Thymus (tissue), 11 donors: ENCODE measurements around the gene MRI1. TPM values are rescaled to one million over a fixed set of nuclear protein-coding genes. Genes with fewer than 3 reads are reported as not detected.

ENCODE experiments used
- DNase-seq, 9 donors: peaks; one replicate each; pipeline ENCODE4 v3.0.0-alpha.2; 2013; ENCODE audit warnings: low spot score in 9 of 9, low read depth in 6 of 9, missing footprints in 1 of 9
- H3K27ac ChIP-seq, 2 donors: one replicate each; pipeline ENCODE4 v1.5.1; 2013; ENCODE audit warnings: control low read depth in 1 of 2, low read depth in 1 of 2, low read length in 1 of 2, mild to moderate bottlenecking in 1 of 2, moderate library complexity in 1 of 2
- H3K27me3 ChIP-seq, 2 donors: one replicate each; pipeline ENCODE4 v1.5.1; 2013; ENCODE audit warnings: low read length in 1 of 2; ENCODE audit not compliant: control insufficient read depth in 2 of 2, insufficient read depth in 1 of 2
- H3K36me3 ChIP-seq, 2 donors: one replicate each; pipeline ENCODE4 v1.5.1; 2013; ENCODE audit warnings: low read length in 1 of 2, mild to moderate bottlenecking in 1 of 2, moderate library complexity in 1 of 2; ENCODE audit not compliant: control insufficient read depth in 2 of 2, insufficient read depth in 2 of 2
- H3K4me1 ChIP-seq, 2 donors: one replicate each; pipeline ENCODE4 v1.5.1; 2013; ENCODE audit warnings: low read length in 2 of 2; ENCODE audit not compliant: control insufficient read depth in 2 of 2, insufficient read depth in 2 of 2
- H3K4me3 ChIP-seq, 2 donors: one replicate each; pipeline ENCODE4 v1.5.1; 2013; ENCODE audit warnings: low read length in 2 of 2, control low read depth in 1 of 2, mild to moderate bottlenecking in 1 of 2
- H3K9me3 ChIP-seq, 2 donors: one replicate each; pipeline ENCODE4 v1.5.1; 2013; ENCODE audit warnings: low read length in 1 of 2, mild to moderate bottlenecking in 1 of 2; ENCODE audit not compliant: control insufficient read depth in 2 of 2, insufficient read depth in 1 of 2
- WGBS: extraction: QIAGEN DNeasy Blood & Tissue Kit; methylation state at CpG from one replicate; pipeline ENCODE4 v1.1.7; 2013; 5-methylcytosine and 5-hydroxymethylcytosine counted together
- polyA plus RNA-seq: library from polyadenylated mRNA; stranded (reverse); fragments of 200-250 nt; gene quantifications from one replicate; pipeline ENCODE4 v1.2.3, GENCODE V29; 2013
- total RNA-seq: library from RNA; stranded (reverse); fragments of 120-200 nt; gene quantifications from one replicate; pipeline ENCODE4 v1.2.4, GENCODE V29; 2013
- donor health status: healthy.

The MRI1 gene
- total and polyA plus RNA-seq, 2 donors, result 30.2 to 36.3 TPM

DNA sequence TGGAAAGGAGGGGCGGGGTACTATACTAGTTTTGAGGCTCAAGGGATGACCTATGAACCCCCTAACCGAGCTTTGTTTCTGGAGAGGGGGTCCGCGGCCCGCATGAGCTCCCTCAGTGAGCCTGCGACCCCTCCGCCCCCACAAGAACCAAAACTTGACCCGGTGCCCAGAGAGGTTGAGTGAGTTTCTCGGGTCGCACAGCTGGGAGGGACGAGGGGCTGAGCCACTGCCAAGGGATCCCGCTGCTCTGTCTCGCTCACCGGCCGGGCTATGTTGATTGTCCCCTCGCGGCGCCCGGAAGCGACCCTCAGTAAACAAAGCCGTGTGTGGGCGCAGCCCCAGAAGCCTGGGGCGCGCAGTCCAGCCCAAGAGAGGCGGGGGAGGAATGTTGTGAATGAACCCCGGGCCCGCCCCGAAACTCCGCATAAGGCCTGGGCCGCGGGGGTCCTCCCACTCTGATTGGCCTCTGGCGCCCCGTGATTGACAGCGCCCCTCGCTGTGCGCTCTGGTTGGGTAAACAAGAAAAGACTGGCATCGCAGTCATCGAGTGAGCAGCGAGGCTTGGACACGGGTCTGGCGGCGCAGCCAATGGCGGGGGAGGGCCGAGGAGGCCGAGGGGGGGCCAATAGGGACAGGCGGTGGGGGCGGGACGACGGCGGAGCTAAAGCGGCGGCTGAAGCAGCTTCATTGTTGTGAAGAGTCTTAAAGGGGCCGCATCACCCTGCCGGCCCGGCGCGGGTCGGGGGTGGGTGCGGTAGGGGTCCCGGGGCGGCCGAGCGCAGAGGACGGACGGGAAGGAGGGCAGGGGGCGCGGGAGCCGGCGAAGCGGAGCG lies 30.7 kb downstream of the MRI1 start, which contains the start of gene ZSWIM4:
Gene ZSWIM4 (plus strand): TSS at position 687 of the 833 bp plus-strand sequence. CDS start 206 bp downstream, outside the sequence.
- no peaks in the 10 kb centered on the region for H3K9me3 ChIP-seq
- no peaks in the 10 kb centered on the region for H3K27me3 ChIP-seq
- 1% methylated on average over 71 of the region's 71 CpGs for WGBS
- peak within 1 kb of the TSS; percentile 55 to 87 for H3K27ac ChIP-seq
- H3K4me3 ChIP-seq, result peak within 1 kb of the TSS; percentile 71 to 97
- peak; percentile 92 to 99 (median 96) for DNase-seq
- peaks cover 3% of the 10 kb centered on the region in 2 donors for H3K36me3 ChIP-seq
- H3K4me1 ChIP-seq, result peaks cover 13 to 28% of the 10 kb centered on the region in 2 donors

GRCh38 chr19:13795595-13796300 lies 31.4 kb downstream of the MRI1 start:
- Histone ChIP-seq H3K4me1 (peaks cover 13 to 25% of the 10 kb centered on the region in 2 donors), H3K9me3 (no peaks in the 10 kb centered on the region), H3K36me3 (peaks cover 6% of the 10 kb centered on the region in 2 donors), H3K4me3 (peak overlapping the region; percentile 71 to 97), H3K27ac (peak overlapping the region; percentile 33 to 87), H3K27me3 (no peaks in the 10 kb centered on the region)
- peak in 1 of 9 donors; percentile 48 for DNase-seq
- 2% methylated on average over 42 of the region's 42 CpGs for WGBS

GRCh38 chr19:13796301-13797057 lies 32.2 kb downstream of the MRI1 start:
- Histone ChIP-seq H3K27me3 (no peaks in the 10 kb centered on the region), H3K9me3 (no peaks in the 10 kb centered on the region), H3K36me3 (peaks cover 6 to 13% of the 10 kb centered on the region in 2 donors), H3K4me3 (peak overlapping the region; percentile 71 to 97), H3K27ac (peak overlapping the region; percentile 31 to 44), H3K4me1 (peaks cover 13 to 25% of the 10 kb centered on the region in 2 donors)
- peak in 1 of 9 donors; percentile 57 for DNase-seq
- WGBS, result 22% methylated on average over 12 of the region's 12 CpGs

GRCh38 chr19:13797058-13797440 lies 32.7 kb downstream of the MRI1 start:
- DNase-seq, result no peak
- 90% methylated on average over 4 of the region's 4 CpGs for WGBS
- peaks cover 13 to 25% of the 10 kb centered on the region in 2 donors for H3K4me1 ChIP-seq
- H3K27me3 ChIP-seq, result no peaks in the 10 kb centered on the region
- H3K27ac ChIP-seq, result peak overlapping the region in 1 of 2 donors; percentile 44
- no peak overlapping the region for H3K4me3 ChIP-seq
- H3K36me3 ChIP-seq, result peaks cover 6 to 13% of the 10 kb centered on the region in 2 donors
- no peaks in the 10 kb centered on the region for H3K9me3 ChIP-seq

DNA sequence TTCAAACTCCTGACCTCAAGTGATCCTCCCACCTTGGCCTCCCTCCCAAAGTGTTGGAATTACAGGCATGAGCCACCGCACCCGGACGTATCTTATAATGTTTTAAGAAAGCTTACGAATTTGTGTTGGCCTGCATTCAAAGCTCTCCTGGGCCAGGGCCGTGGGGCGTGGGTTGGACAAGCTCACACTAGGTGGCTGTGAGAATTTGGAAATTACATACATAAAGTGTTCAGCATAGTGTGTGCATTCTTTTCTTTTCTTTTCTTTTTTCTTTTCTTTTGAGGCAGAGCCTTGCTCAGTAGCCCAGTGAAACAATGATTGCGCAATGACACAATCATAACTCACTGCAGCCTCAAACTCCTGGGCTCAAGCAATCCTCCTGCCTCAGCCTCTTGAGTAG lies 33.5 kb downstream of the MRI1 start:
- 93% methylated on average over 7 of the region's 7 CpGs for WGBS
- no peak for DNase-seq
- peaks cover 6 to 17% of the 10 kb centered on the region in 2 donors for H3K36me3 ChIP-seq
- H3K27ac ChIP-seq, result peak overlapping the region in 1 of 2 donors; percentile 42
- no peaks in the 10 kb centered on the region for H3K27me3 ChIP-seq
- no peaks in the 10 kb centered on the region for H3K9me3 ChIP-seq
- no peak overlapping the region for H3K4me3 ChIP-seq
- H3K4me1 ChIP-seq, result peaks cover 13 to 25% of the 10 kb centered on the region in 2 donors

GRCh38 chr19:13799669-13800068 lies 35.3 kb downstream of the MRI1 start:
- Histone ChIP-seq H3K27ac (no peak overlapping the region), H3K9me3 (no peaks in the 10 kb centered on the region), H3K36me3 (peaks cover 11 to 24% of the 10 kb centered on the region in 2 donors), H3K4me1 (peaks cover 9 to 21% of the 10 kb centered on the region in 2 donors), H3K4me3 (no peak overlapping the region), H3K27me3 (no peaks in the 10 kb centered on the region)
- DNase-seq, result no peak
- 98% methylated on average over 22 of the region's 22 CpGs for WGBS

DNA sequence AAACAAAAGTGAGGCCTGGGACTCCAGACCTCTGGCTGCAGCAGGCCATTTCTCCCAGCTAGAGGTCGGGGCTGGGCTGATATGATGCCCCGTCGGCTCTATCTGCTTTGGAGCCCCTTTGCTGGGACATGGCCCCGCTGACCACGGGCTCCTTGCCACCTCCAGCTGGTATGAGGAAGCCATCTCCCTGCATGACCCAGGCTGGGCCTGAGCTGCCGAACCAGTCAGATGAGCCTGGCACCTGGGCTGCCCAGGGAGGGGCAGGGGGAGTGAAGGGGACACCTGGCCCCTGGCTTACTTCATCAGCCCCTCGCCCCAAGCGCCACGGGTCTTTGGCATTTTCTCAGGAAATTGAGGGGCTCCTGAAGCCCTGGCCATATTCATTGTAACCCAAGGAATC lies 38.7 kb downstream of the MRI1 start:
- 95% methylated on average over 9 of the region's 9 CpGs for WGBS
- H3K27ac ChIP-seq, result no peak overlapping the region

GRCh38 chr19:13804830-13805683 lies 40.7 kb downstream of the MRI1 start:
- Histone ChIP-seq H3K27me3 (no peaks in the 10 kb centered on the region), H3K36me3 (peaks cover 24 to 53% of the 10 kb centered on the region in 2 donors), H3K27ac (no peak overlapping the region), H3K4me1 (no peaks in the 10 kb centered on the region), H3K9me3 (no peaks in the 10 kb centered on the region), H3K4me3 (no peak overlapping the region)
- DNase-seq, result no peak
- WGBS, result 92% methylated on average over 35 of the region's 35 CpGs

More for the DNA sequence above, 38.7 kb downstream of the MRI1 start:
- Histone ChIP-seq H3K4me1 (no peaks in the 10 kb centered on the region), H3K4me3 (no peak overlapping the region), H3K27me3 (no peaks in the 10 kb centered on the region), H3K9me3 (no peaks in the 10 kb centered on the region), H3K36me3 (peaks cover 22 to 40% of the 10 kb centered on the region in 2 donors)
- DNase-seq, result no peak
